Neural cell (in vitro differentiated cells): ENCODE measurements around the gene HOOK1.

ENCODE experiments used
- EP300 ChIP-seq: fragments of 450-650 bp; conservative IDR thresholded peaks from 2 replicates; pipeline ENCODE4 v1.6.1; 2014; ENCODE audit warnings: antibody characterized with exemption, mild to moderate bottlenecking, moderate library complexity; ENCODE audit not compliant: poor library complexity, severe bottlenecking
- POLR2AphosphoS5 ChIP-seq: IDR thresholded peaks from 2 replicates; pipeline ENCODE4 v1.6.1; 2012
- TAF1 ChIP-seq: IDR thresholded peaks from 2 replicates; pipeline ENCODE4 v1.6.1; 2012; ENCODE audit warnings: low read depth
- TF ChIP-seq, protein P1 (sequence below): fragments of 450-650 bp; IDR thresholded peaks from 2 replicates; pipeline ENCODE4 v1.5.1; 2014; ENCODE audit warnings: antibody characterized with exemption, mild to moderate bottlenecking, moderate library complexity; ENCODE audit not compliant: poor library complexity, severe bottlenecking

GRCh38 chr1:59908084-59908483 is 93.3 kb downstream of the HOOK1 start:
- TF ChIP-seq TAF1 = no peak
- TF ChIP-seq, protein P1, sequence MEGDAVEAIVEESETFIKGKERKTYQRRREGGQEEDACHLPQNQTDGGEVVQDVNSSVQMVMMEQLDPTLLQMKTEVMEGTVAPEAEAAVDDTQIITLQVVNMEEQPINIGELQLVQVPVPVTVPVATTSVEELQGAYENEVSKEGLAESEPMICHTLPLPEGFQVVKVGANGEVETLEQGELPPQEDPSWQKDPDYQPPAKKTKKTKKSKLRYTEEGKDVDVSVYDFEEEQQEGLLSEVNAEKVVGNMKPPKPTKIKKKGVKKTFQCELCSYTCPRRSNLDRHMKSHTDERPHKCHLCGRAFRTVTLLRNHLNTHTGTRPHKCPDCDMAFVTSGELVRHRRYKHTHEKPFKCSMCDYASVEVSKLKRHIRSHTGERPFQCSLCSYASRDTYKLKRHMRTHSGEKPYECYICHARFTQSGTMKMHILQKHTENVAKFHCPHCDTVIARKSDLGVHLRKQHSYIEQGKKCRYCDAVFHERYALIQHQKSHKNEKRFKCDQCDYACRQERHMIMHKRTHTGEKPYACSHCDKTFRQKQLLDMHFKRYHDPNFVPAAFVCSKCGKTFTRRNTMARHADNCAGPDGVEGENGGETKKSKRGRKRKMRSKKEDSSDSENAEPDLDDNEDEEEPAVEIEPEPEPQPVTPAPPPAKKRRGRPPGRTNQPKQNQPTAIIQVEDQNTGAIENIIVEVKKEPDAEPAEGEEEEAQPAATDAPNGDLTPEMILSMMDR = no peak
- no peak for TF ChIP-seq EP300
- TF ChIP-seq POLR2AphosphoS5 = no peak
